ENCODE results near the gene TLR7.

DNA sequence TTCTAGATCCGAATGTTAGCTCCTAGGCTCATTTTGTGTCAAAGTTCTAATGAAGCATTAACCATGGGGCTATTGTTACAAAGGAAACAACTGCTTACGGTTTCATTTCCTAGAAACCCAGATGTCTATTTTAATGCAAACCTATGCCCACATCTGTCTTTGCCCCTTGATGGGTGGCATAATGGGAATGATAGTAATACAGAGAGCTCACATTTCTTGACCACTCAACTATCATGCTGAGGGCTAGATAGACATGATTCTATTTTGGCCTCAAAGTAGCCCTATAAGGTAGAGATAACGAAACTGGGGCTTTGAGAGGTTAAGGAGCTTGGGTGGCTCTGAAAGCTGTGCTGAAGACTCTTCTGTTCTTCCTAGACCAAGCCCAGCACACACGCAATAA, 1.9 kb downstream of the TLR7 start:
- TF ChIP-seq SUZ12 (IDR thresholded peaks at IDR 0.05; ENCODE audit: extremely low read depth, insufficient read depth, insufficient read length) = no peak
- TF ChIP-seq YY1 (IDR thresholded peaks at IDR 0.05; ENCODE audit: insufficient read depth, insufficient read length) = no peak

Data from NT2/D1 (cell line).